Body of pancreas (tissue), 4 donors: ENCODE results near the gene LOXHD1. TPM values are rescaled to one million over a fixed set of nuclear protein-coding genes. Genes with fewer than 3 reads are reported as not detected.

ENCODE experiments used
- ATAC-seq: fragments of 150-250 bp; one replicate; pipeline ENCODE4 v1.9.1; 2016
- DNase-seq, 4 donors: peaks; one replicate each; pipeline ENCODE4 v3.0.0-alpha.2; 2019
- H3K27ac ChIP-seq, 4 donors: fragments of 200-600 bp; sonication (generic); 1 replicate in 3 of 4; 2 replicates in 1 of 4; pipeline versions ENCODE4 v1.5.1 to v1.6.1; 2016 to 2019; ENCODE audit warnings: mild to moderate bottlenecking in 1 of 4, mixed read lengths in 1 of 4, moderate library complexity in 1 of 4
- H3K27me3 ChIP-seq, 2 donors: fragments of 200-600 bp; sonication (generic); one replicate each; pipeline ENCODE4 v1.6.0; 2016; ENCODE audit warnings: mild to moderate bottlenecking in 1 of 2
- H3K36me3 ChIP-seq, 2 donors: fragments of 200-600 bp; sonication (generic); replicated peaks in 1 of 2; 2 replicates each; pipeline ENCODE4 v1.5.1; 2016; ENCODE audit warnings: low read depth in 2 of 2; ENCODE audit not compliant: insufficient read depth in 1 of 2
- H3K4me1 ChIP-seq: fragments of 200-600 bp; sonication (generic); one replicate; pipeline ENCODE4 v1.6.0; 2016
- H3K4me3 ChIP-seq, 2 donors: fragments of 200-600 bp; sonication (generic); 1 replicate in 1 of 2; 2 replicates in 1 of 2; pipeline ENCODE4 v1.5.1; 2016 to 2019
- H3K9me3 ChIP-seq, 3 donors: fragments of 200-600 bp; sonication (generic); 1 replicate in 2 of 3; 2 replicates in 1 of 3; pipeline ENCODE4 v1.5.1; 2016
- POLR2A ChIP-seq, 3 donors: fragments of 450-650 bp; IDR thresholded peaks; one replicate each; pipeline ENCODE4 v1.6.1; 2016; ENCODE audit warnings: antibody characterized with exemption in 3 of 3, mild to moderate bottlenecking in 2 of 3
- WGBS, 2 donors: methylation state at CpG; one replicate each; pipeline ENCODE4 v1.1.5; 2017; 5-methylcytosine and 5-hydroxymethylcytosine counted together
- intact Hi-C: fragments of 100-400 bp; cut with DNase I; formaldehyde crosslinking; loops from one replicate; pipeline ENCODE4 v1.15.1; 2023
- total RNA-seq, 2 donors: library from RNA; depleted of rRNA; stranded (reverse); fragments of >200 nt; gene quantifications; one replicate each; pipeline ENCODE4 v1.1.0, GENCODE V29; 2016
- TF ChIP-seq, protein P1 (sequence below), 7 experiments: fragments of 450-650 bp in 4 of 7; fragments of 200-600 bp in 3 of 7; sonication (generic) in 3 of 7; IDR thresholded peaks; one replicate each; pipeline ENCODE4 v1.5.1; 2016 to 2019; ENCODE audit warnings: antibody characterized with exemption in 7 of 7

Gene LOXHD1
- total RNA-seq, 2 donors from 2014 or later, result 0.26 TPM; not detected in 1

- Histone ChIP-seq H3K27ac (no peak overlapping the region), H3K36me3 (no peaks in the 10 kb centered on the region), H3K9me3 (no peaks in the 10 kb centered on the region), H3K4me3 (no peak overlapping the region), H3K4me1 (no peaks in the 10 kb centered on the region), H3K27me3 (peaks cover 0 to 7% of the 10 kb centered on the region in 2 donors)
- TF ChIP-seq, protein P1, sequence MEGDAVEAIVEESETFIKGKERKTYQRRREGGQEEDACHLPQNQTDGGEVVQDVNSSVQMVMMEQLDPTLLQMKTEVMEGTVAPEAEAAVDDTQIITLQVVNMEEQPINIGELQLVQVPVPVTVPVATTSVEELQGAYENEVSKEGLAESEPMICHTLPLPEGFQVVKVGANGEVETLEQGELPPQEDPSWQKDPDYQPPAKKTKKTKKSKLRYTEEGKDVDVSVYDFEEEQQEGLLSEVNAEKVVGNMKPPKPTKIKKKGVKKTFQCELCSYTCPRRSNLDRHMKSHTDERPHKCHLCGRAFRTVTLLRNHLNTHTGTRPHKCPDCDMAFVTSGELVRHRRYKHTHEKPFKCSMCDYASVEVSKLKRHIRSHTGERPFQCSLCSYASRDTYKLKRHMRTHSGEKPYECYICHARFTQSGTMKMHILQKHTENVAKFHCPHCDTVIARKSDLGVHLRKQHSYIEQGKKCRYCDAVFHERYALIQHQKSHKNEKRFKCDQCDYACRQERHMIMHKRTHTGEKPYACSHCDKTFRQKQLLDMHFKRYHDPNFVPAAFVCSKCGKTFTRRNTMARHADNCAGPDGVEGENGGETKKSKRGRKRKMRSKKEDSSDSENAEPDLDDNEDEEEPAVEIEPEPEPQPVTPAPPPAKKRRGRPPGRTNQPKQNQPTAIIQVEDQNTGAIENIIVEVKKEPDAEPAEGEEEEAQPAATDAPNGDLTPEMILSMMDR (IDR thresholded peaks at IDR 0.05), result no peak
- TF ChIP-seq POLR2A (IDR thresholded peaks at IDR 0.05), result no peak
- intact Hi-C loops, result no loop called here
- no peak for ATAC-seq
- WGBS, 2 donors, result 42 to 73% methylated on average over 2 of the region's 2 CpGs
- no peak for DNase-seq
Observed at GRCh38 chr18:46436621-46437020, 220.4 kb downstream of the LOXHD1 start.

DNA sequence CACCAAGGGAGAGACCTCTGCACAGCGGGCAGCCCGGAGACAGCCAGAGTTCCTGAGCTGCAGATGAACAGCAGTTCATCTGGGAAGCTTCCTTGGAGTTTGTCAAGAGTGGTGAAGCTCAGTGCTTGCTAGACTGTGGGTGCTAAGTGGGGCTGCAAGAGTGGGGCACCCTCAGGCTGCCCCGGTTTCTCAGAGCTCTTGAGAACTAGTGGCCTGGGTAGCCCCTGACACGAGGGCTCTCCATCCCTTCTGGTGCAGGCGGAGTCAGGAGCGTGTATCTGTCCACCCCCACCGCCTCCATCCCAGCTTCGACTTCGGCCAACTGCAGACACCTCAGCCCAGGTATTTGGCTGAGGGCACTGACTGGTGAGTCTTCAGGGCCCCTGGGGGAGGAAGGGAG, 222.0 kb downstream of the LOXHD1 start:
- no peak overlapping the region for H3K27ac ChIP-seq
- peaks cover 0 to 7% of the 10 kb centered on the region in 2 donors for H3K27me3 ChIP-seq
- no peaks in the 10 kb centered on the region for H3K9me3 ChIP-seq
- intact Hi-C loops, result no loop called here
- no peak overlapping the region for H3K4me3 ChIP-seq
- H3K36me3 ChIP-seq, result no peaks in the 10 kb centered on the region
- H3K4me1 ChIP-seq, result no peaks in the 10 kb centered on the region
- TF ChIP-seq, protein P1 (IDR thresholded peaks at IDR 0.05), result no peak
- TF ChIP-seq POLR2A (IDR thresholded peaks at IDR 0.05), result no peak
- WGBS, 2 donors, result 75 to 91% methylated on average over 3 to 9 of the region's 9 CpGs
- DNase-seq, result no peak
- ATAC-seq, result no peak

DNA sequence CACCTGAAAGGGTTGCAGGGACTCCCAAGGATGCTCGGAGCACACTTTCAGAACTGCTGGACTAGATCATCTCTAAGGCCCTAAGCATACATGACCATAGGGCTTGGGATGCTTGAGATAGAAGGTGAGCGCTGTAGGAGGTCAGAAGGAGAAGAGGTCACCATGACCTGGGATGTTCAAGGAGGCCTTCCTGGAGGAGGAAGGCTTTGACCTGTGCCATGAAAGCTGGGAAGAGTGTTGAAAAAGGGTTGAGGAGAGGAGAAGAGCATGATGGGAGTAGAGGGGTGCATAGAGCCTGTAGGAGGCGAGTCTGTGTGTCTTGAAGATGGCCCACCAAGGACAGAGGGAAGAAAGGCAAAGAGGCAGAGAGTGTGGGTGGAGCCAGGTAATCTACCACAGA, 222.4 kb downstream of the LOXHD1 start:
- no peak for DNase-seq
- no peak overlapping the region for H3K27ac ChIP-seq
- 88 to 92% methylated on average over 3 of the region's 3 CpGs for WGBS, 2 donors

GRCh38 chr18:46433121-46433826, 223.7 kb downstream of the LOXHD1 start:
- no peak overlapping the region for H3K27ac ChIP-seq
- H3K9me3 ChIP-seq, result no peaks in the 10 kb centered on the region
- 55 to 74% methylated on average over 22 to 35 of the region's 35 CpGs for WGBS, 2 donors
- no peaks in the 10 kb centered on the region for H3K36me3 ChIP-seq
- TF ChIP-seq, protein P1 (IDR thresholded peaks at IDR 0.05), result no peak
- TF ChIP-seq POLR2A (IDR thresholded peaks at IDR 0.05), result no peak
- ATAC-seq, result no peak
- intact Hi-C loops, result no loop called here
- no peak overlapping the region for H3K4me3 ChIP-seq
- H3K27me3 ChIP-seq, result peaks cover 0 to 7% of the 10 kb centered on the region in 2 donors
- no peaks in the 10 kb centered on the region for H3K4me1 ChIP-seq
- no peak for DNase-seq

More for the DNA sequence above, 222.4 kb downstream of the LOXHD1 start:
- no peaks in the 10 kb centered on the region for H3K9me3 ChIP-seq
- intact Hi-C loops, result no loop called here
- TF ChIP-seq POLR2A (IDR thresholded peaks at IDR 0.05), result no peak
- TF ChIP-seq, protein P1 (IDR thresholded peaks at IDR 0.05), result no peak
- H3K27me3 ChIP-seq, result peaks cover 0 to 7% of the 10 kb centered on the region in 2 donors
- no peak overlapping the region for H3K4me3 ChIP-seq
- no peaks in the 10 kb centered on the region for H3K4me1 ChIP-seq
- H3K36me3 ChIP-seq, result no peaks in the 10 kb centered on the region
- ATAC-seq, result no peak
